LNCAP (cell line): Measurements from ENCODE around the gene KCNQ5.

Experiments
- TF ChIP-seq, protein P1 (sequence below): fragments of 450-650 bp; IDR thresholded peaks from 2 replicates; pipeline ENCODE4 v1.5.1; 2017; ENCODE audit warnings: mild to moderate bottlenecking

The KCNQ5 gene

DNA sequence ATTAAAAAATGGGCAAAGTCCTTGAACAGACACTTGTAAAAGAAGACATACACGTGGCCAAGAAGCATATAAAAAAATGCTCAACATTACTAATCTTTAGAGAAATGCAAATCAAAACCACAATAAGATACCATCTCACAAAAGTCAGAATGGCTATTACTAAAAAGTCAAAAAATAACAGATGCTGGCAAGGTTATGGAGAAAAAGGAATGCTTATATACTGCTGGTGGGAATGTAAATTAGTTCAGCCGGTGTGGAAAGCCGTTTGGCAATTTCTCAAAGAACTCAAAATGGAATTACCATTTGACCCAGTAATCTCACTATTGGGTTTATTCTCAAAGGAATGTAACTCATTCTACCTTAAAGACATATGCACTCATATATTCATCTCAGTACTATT lies 436.9 kb downstream of the KCNQ5 start:
- TF ChIP-seq, protein P1, sequence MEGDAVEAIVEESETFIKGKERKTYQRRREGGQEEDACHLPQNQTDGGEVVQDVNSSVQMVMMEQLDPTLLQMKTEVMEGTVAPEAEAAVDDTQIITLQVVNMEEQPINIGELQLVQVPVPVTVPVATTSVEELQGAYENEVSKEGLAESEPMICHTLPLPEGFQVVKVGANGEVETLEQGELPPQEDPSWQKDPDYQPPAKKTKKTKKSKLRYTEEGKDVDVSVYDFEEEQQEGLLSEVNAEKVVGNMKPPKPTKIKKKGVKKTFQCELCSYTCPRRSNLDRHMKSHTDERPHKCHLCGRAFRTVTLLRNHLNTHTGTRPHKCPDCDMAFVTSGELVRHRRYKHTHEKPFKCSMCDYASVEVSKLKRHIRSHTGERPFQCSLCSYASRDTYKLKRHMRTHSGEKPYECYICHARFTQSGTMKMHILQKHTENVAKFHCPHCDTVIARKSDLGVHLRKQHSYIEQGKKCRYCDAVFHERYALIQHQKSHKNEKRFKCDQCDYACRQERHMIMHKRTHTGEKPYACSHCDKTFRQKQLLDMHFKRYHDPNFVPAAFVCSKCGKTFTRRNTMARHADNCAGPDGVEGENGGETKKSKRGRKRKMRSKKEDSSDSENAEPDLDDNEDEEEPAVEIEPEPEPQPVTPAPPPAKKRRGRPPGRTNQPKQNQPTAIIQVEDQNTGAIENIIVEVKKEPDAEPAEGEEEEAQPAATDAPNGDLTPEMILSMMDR, result no peak

- TF ChIP-seq, protein P1, result no peak
Measured at GRCh38 chr6:73062130-73062529, 440.3 kb downstream of the KCNQ5 start.

- TF ChIP-seq, protein P1, result no peak
Measured at GRCh38 chr6:73062837-73063236, 441.0 kb downstream of the KCNQ5 start.

DNA sequence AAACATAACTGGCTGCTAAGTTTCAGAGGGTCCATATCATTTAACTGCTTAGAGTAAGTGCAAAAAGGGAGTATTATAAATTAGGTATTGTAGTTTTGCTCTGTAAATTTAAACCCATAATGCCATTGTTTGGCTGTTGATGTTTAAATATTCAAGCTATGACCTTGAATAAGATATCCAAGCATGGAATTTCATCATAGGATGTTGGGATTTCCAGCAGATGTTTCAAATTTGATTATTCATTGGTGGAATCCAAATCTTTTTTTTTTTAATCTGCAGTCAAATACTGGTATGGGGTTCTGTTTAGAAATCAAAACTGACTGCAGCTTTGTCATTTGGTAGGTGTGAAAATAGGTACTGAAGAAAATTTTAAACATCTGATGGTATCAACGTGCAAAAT lies 442.4 kb downstream of the KCNQ5 start:
- TF ChIP-seq, protein P1, result no peak

DNA sequence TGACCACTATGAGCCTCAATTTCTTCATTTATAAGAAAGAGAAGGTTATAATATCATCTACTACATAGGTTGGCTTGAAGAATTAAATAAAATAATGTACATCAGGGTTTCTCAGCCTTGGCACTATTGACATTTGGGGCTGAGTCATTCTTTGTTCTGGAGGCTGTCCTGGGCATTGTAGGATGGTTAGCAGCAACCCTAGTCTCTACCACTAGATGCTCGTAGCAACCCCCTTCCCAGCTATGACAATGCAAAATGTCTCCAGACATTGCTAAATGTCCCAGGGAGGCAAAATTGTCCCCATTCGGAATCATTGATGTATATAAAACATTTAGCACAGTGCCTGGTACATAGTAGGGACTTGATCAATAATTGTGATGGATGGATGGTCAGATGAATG lies 451.4 kb downstream of the KCNQ5 start:
- TF ChIP-seq, protein P1, result no peak

GRCh38 chr6:73074175-73074574 lies 452.3 kb downstream of the KCNQ5 start:
- TF ChIP-seq, protein P1, result no peak

DNA sequence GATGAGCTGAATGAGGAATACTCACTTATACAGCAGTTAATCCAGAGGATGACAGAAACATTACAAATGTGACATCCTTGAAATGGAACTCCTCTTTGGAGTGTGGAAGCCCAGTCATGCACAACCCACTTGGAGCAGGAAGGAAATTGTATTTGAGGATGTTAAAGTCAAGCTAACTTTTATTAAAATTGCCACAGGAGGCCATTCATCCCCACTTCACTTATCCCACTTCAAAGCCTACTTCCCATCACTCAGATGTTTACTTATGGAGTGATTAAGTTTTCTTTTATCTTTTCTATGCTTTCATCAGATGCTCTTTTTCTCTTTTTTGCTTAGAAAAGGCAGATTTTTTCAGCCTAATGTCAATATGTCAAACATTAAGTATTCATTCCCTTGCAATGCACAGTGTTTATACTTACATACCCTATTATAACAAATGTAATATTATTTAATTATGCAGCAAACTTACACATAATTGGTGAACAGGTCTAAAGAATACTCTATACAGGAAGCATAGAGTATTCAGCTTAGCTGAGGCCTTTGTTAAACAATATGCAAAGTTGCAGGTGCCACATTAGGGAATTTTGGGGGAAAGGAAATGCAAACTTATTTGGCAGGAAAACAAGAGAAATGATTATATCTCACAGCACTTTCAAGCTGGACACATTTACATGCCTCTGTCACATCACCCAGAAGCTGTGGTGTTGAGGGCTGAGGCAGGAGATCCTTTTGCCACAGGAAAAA lies 454.5 kb downstream of the KCNQ5 start:
- TF ChIP-seq, protein P1, result no peak
